ENCODE data around the gene HEBP1. TPM values are rescaled to one million over a fixed set of nuclear protein-coding genes. Genes with fewer than 3 reads are reported as not detected.

The HEBP1 gene
- total and polyA plus RNA-seq, 4 donors: 27.7 to 70.0 (median 50.3) TPM

DNA sequence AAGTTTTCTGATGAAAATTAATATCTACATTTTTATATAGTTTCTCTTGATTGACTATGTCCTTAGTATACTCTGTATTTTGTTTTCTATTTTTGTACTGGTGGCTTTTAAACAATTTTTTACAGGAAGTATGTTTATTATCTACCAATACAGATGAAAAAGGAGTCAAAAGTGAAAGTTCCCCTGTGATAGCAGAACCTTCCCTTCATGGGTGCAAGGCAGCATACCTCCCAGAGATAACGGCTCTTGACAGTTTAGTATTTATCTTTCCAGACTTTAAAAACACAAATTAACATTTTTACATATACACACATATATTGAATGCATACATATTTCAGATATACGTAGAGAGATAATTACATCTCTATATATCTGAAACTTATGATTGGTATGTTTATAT, 27.0 kb upstream of the HEBP1 start:
- Histone ChIP-seq H3K4me1 (ENCODE audit: control insufficient read depth in 4 of 4, insufficient read depth in 4 of 4, low read length in 3 of 4) (no peaks in the 10 kb centered on the region), H3K9ac (ENCODE audit: low read depth in 1 of 2, low read length in 2 of 2) (no peak overlapping the region), H3K27me3 (ENCODE audit: control insufficient read depth in 4 of 4, insufficient read depth in 4 of 4, low read length in 3 of 4) (no peaks in the 10 kb centered on the region), H3K27ac (ENCODE audit: low read depth in 1 of 2, low read length in 2 of 2) (no peak overlapping the region), H3K9me3 (ENCODE audit: control insufficient read depth in 4 of 4, low read length in 3 of 4) (no peaks in the 10 kb centered on the region), H3K4me3 (ENCODE audit: low read depth in 1 of 3, low read length in 3 of 3) (no peak overlapping the region), H3K36me3 (ENCODE audit: control insufficient read depth in 4 of 4, insufficient read depth in 3 of 4, low read depth in 1 of 4, low read length in 3 of 4) (no peaks in the 10 kb centered on the region)
- no peak for DNase-seq (ENCODE audit: low spot score)
- WGBS: 61% methylated on average over 2 of the region's 2 CpGs
- TF ChIP-seq, protein P1, sequence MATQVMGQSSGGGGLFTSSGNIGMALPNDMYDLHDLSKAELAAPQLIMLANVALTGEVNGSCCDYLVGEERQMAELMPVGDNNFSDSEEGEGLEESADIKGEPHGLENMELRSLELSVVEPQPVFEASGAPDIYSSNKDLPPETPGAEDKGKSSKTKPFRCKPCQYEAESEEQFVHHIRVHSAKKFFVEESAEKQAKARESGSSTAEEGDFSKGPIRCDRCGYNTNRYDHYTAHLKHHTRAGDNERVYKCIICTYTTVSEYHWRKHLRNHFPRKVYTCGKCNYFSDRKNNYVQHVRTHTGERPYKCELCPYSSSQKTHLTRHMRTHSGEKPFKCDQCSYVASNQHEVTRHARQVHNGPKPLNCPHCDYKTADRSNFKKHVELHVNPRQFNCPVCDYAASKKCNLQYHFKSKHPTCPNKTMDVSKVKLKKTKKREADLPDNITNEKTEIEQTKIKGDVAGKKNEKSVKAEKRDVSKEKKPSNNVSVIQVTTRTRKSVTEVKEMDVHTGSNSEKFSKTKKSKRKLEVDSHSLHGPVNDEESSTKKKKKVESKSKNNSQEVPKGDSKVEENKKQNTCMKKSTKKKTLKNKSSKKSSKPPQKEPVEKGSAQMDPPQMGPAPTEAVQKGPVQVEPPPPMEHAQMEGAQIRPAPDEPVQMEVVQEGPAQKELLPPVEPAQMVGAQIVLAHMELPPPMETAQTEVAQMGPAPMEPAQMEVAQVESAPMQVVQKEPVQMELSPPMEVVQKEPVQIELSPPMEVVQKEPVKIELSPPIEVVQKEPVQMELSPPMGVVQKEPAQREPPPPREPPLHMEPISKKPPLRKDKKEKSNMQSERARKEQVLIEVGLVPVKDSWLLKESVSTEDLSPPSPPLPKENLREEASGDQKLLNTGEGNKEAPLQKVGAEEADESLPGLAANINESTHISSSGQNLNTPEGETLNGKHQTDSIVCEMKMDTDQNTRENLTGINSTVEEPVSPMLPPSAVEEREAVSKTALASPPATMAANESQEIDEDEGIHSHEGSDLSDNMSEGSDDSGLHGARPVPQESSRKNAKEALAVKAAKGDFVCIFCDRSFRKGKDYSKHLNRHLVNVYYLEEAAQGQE (IDR thresholded peaks at IDR 0.05): no peak
- no peak for TF ChIP-seq RXRA (IDR thresholded peaks at IDR 0.05)
- TF ChIP-seq, protein P2, sequence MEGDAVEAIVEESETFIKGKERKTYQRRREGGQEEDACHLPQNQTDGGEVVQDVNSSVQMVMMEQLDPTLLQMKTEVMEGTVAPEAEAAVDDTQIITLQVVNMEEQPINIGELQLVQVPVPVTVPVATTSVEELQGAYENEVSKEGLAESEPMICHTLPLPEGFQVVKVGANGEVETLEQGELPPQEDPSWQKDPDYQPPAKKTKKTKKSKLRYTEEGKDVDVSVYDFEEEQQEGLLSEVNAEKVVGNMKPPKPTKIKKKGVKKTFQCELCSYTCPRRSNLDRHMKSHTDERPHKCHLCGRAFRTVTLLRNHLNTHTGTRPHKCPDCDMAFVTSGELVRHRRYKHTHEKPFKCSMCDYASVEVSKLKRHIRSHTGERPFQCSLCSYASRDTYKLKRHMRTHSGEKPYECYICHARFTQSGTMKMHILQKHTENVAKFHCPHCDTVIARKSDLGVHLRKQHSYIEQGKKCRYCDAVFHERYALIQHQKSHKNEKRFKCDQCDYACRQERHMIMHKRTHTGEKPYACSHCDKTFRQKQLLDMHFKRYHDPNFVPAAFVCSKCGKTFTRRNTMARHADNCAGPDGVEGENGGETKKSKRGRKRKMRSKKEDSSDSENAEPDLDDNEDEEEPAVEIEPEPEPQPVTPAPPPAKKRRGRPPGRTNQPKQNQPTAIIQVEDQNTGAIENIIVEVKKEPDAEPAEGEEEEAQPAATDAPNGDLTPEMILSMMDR (IDR thresholded peaks at IDR 0.05; ENCODE audit: low read depth, low read length, missing input control): no peak
- TF ChIP-seq NR2F2 (IDR thresholded peaks at IDR 0.05): no peak
- TF ChIP-seq SP1 (IDR thresholded peaks at IDR 0.05): no peak
- TF ChIP-seq FOXA1 (IDR thresholded peaks at IDR 0.05): no peak
- no peak for TF ChIP-seq HNF4G (IDR thresholded peaks at IDR 0.05)

DNA sequence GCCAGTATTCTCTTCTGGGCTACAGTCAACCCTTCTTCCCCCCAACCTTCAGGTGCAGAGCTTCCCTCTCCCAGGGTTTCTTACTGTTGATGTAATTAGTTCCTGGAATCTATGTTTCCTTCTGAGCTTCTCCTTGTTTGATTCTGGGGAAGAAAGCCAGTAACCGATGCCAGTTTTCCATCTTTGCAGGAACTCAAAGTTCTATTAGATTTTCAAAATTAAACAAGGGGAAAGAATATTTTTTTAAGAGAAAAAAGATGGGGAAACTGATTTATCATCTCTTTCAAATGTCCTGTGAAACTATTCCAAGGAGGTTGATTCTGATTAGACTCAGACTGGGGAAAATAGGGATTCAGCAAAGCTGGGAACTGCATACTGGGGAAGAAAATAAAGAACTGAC, 26.2 kb upstream of the HEBP1 start:
- no peak overlapping the region for H3K4me3 ChIP-seq (ENCODE audit: low read depth in 1 of 3, low read length in 3 of 3)
- H3K9me3 ChIP-seq (ENCODE audit: control insufficient read depth in 4 of 4, low read length in 3 of 4): no peaks in the 10 kb centered on the region
- no peaks in the 10 kb centered on the region for H3K4me1 ChIP-seq (ENCODE audit: control insufficient read depth in 4 of 4, insufficient read depth in 4 of 4, low read length in 3 of 4)
- DNase-seq (ENCODE audit: low spot score): no peak
- H3K27ac ChIP-seq (ENCODE audit: low read depth in 1 of 2, low read length in 2 of 2): no peak overlapping the region
- no peaks in the 10 kb centered on the region for H3K36me3 ChIP-seq (ENCODE audit: control insufficient read depth in 4 of 4, insufficient read depth in 3 of 4, low read depth in 1 of 4, low read length in 3 of 4)
- H3K9ac ChIP-seq (ENCODE audit: low read depth in 1 of 2, low read length in 2 of 2): no peak overlapping the region
- no peaks in the 10 kb centered on the region for H3K27me3 ChIP-seq (ENCODE audit: control insufficient read depth in 4 of 4, insufficient read depth in 4 of 4, low read length in 3 of 4)
- WGBS: 78% methylated on average over 1 of the region's 1 CpG
- TF ChIP-seq, protein P3, sequence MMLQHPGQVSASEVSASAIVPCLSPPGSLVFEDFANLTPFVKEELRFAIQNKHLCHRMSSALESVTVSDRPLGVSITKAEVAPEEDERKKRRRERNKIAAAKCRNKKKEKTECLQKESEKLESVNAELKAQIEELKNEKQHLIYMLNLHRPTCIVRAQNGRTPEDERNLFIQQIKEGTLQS (IDR thresholded peaks at IDR 0.05): no peak
- TF ChIP-seq TAF1 (conservative IDR thresholded peaks at IDR 0.05) (no peak), HNF4A (conservative IDR thresholded peaks at IDR 0.05) (no peak), YY1 (IDR thresholded peaks at IDR 0.05) (no peak), RXRA (IDR thresholded peaks at IDR 0.05) (no peak), SP1 (IDR thresholded peaks at IDR 0.05) (no peak), GABPA (IDR thresholded peaks at IDR 0.05 in 1 of 2, conservative IDR thresholded peaks at IDR 0.05 in 1 of 2) (no peak), FOXA1 (IDR thresholded peaks at IDR 0.05) (no peak), HNF4G (IDR thresholded peaks at IDR 0.05) (no peak), JUND (IDR thresholded peaks at IDR 0.05) (no peak), EGR1 (IDR thresholded peaks at IDR 0.05; ENCODE audit: low read depth in 2 of 2) (no peak), RAD21 (IDR thresholded peaks at IDR 0.05) (no peak), FOXA2 (IDR thresholded peaks at IDR 0.05) (no peak), NR2F2 (IDR thresholded peaks at IDR 0.05) (no peak)
- TF ChIP-seq, protein P2 (IDR thresholded peaks at IDR 0.05; ENCODE audit: low read depth, low read length, missing input control): no peak
- TF ChIP-seq, protein P4, sequence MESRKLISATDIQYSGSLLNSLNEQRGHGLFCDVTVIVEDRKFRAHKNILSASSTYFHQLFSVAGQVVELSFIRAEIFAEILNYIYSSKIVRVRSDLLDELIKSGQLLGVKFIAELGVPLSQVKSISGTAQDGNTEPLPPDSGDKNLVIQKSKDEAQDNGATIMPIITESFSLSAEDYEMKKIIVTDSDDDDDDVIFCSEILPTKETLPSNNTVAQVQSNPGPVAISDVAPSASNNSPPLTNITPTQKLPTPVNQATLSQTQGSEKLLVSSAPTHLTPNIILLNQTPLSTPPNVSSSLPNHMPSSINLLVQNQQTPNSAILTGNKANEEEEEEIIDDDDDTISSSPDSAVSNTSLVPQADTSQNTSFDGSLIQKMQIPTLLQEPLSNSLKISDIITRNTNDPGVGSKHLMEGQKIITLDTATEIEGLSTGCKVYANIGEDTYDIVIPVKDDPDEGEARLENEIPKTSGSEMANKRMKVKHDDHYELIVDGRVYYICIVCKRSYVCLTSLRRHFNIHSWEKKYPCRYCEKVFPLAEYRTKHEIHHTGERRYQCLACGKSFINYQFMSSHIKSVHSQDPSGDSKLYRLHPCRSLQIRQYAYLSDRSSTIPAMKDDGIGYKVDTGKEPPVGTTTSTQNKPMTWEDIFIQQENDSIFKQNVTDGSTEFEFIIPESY (IDR thresholded peaks at IDR 0.05): no peak
- TF ChIP-seq, protein P1 (IDR thresholded peaks at IDR 0.05): no peak
- TF ChIP-seq, protein P5, sequence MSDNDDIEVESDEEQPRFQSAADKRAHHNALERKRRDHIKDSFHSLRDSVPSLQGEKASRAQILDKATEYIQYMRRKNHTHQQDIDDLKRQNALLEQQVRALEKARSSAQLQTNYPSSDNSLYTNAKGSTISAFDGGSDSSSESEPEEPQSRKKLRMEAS (IDR thresholded peaks at IDR 0.05): no peak
